ENCODE data around the gene NDUFA11. TPM values are rescaled to one million over a fixed set of nuclear protein-coding genes. Genes with fewer than 3 reads are reported as not detected.
A peak's percentile ranks its signal among the peaks of the same experiment; 100 is the strongest.
"Not testable (repeated sequence)": the region's sequence is repeated elsewhere in the genome, so short reads cannot be mapped to it uniquely, and the experiment has no call there.

The NDUFA11 gene
- polyA plus RNA-seq, 6 donors from 2014 or later: 288 to 317 (median 302) TPM

- H3K27me3 Mint-ChIP-seq: peaks cover 0 to 32% (median 27%) of the 10 kb centered on the region in 3 donors
- no peak for DNase-seq
- H3K27ac Mint-ChIP-seq: no peak overlapping the region
- H3K4me1 Mint-ChIP-seq: no peaks in the 10 kb centered on the region
- H3K4me3 Mint-ChIP-seq: no peak overlapping the region
- H3K36me3 Mint-ChIP-seq: no peaks in the 10 kb centered on the region
- no peaks in the 10 kb centered on the region for H3K9me3 Mint-ChIP-seq
- no peak for ATAC-seq (ENCODE audit: low read depth in 2 of 2)
These were observed 37.8 kb downstream of the NDUFA11 start for GRCh38 chr19:5865772-5866171.

- peaks cover 0 to 36% (median 27%) of the 10 kb centered on the region in 3 donors for H3K27me3 Mint-ChIP-seq
- H3K4me3 Mint-ChIP-seq: no peak overlapping the region
- no peaks in the 10 kb centered on the region for H3K4me1 Mint-ChIP-seq
- no peak for DNase-seq
- no peaks in the 10 kb centered on the region for H3K36me3 Mint-ChIP-seq
- no peaks in the 10 kb centered on the region for H3K9me3 Mint-ChIP-seq
- ATAC-seq (ENCODE audit: low read depth in 2 of 2): no peak
- H3K27ac Mint-ChIP-seq: peak overlapping the region in 3 of 6 donors; percentile 16 to 83 (median 56)
These were observed 38.7 kb downstream of the NDUFA11 start for GRCh38 chr19:5864725-5865486.

- Mint-ChIP-seq H3K36me3 (no peaks in the 10 kb centered on the region), H3K9me3 (no peaks in the 10 kb centered on the region), H3K4me1 (no peaks in the 10 kb centered on the region), H3K4me3 (no peak overlapping the region), H3K27me3 (peaks cover 0 to 38% (median 27%) of the 10 kb centered on the region in 3 donors), H3K27ac (peak overlapping the region in 2 of 6 donors; percentile 56 to 83)
- no peak for DNase-seq
- ATAC-seq (ENCODE audit: low read depth in 2 of 2): no peak
These were observed 39.4 kb downstream of the NDUFA11 start for GRCh38 chr19:5864013-5864720.

- H3K9me3 Mint-ChIP-seq: no peaks in the 10 kb centered on the region
These were observed 40.4 kb downstream of the NDUFA11 start for GRCh38 chr19:5863030-5863665.

GRCh38 chr19:5857203-5858081 lies 46.1 kb downstream of the NDUFA11 start:
- no peak overlapping the region for H3K4me3 Mint-ChIP-seq
- no peaks in the 10 kb centered on the region for H3K36me3 Mint-ChIP-seq
- no peaks in the 10 kb centered on the region for H3K4me1 Mint-ChIP-seq
- DNase-seq (no peak), ATAC-seq (ENCODE audit: low read depth in 2 of 2) (no peak)
- H3K9me3 Mint-ChIP-seq: peaks cover 0 to 2% (median 0%) of the 10 kb centered on the region in 7 donors
- peaks cover 0 to 15% (median 14%) of the 10 kb centered on the region in 3 donors for H3K27me3 Mint-ChIP-seq
- H3K27ac Mint-ChIP-seq: no peak overlapping the region

More at GRCh38 chr19:5863030-5863665, 40.4 kb downstream of the NDUFA11 start:
- no peaks in the 10 kb centered on the region for H3K36me3 Mint-ChIP-seq
- H3K27me3 Mint-ChIP-seq: peaks cover 0 to 38% (median 26%) of the 10 kb centered on the region in 3 donors
- ATAC-seq (ENCODE audit: low read depth in 2 of 2) (no peak), DNase-seq (no peak)
- H3K4me3 Mint-ChIP-seq: peak overlapping the region in 1 of 8 donors; percentile 79
- no peaks in the 10 kb centered on the region for H3K4me1 Mint-ChIP-seq
- H3K27ac Mint-ChIP-seq: no peak overlapping the region

GRCh38 chr19:5855151-5855550 lies 48.4 kb downstream of the NDUFA11 start:
- not testable (repeated sequence) for H3K27ac Mint-ChIP-seq; H3K36me3 Mint-ChIP-seq; DNase-seq; H3K4me1 Mint-ChIP-seq; H3K9me3 Mint-ChIP-seq; ATAC-seq (ENCODE audit: low read depth in 2 of 2); H3K4me3 Mint-ChIP-seq; H3K27me3 Mint-ChIP-seq

- H3K27ac Mint-ChIP-seq: peak overlapping the region in 1 of 6 donors; percentile 7
- not testable (repeated sequence) for H3K9me3 Mint-ChIP-seq; H3K4me1 Mint-ChIP-seq; ATAC-seq (ENCODE audit: low read depth in 2 of 2); DNase-seq; H3K27me3 Mint-ChIP-seq; H3K4me3 Mint-ChIP-seq; H3K36me3 Mint-ChIP-seq
These were observed 49.5 kb downstream of the NDUFA11 start for GRCh38 chr19:5854121-5854520.

DNA sequence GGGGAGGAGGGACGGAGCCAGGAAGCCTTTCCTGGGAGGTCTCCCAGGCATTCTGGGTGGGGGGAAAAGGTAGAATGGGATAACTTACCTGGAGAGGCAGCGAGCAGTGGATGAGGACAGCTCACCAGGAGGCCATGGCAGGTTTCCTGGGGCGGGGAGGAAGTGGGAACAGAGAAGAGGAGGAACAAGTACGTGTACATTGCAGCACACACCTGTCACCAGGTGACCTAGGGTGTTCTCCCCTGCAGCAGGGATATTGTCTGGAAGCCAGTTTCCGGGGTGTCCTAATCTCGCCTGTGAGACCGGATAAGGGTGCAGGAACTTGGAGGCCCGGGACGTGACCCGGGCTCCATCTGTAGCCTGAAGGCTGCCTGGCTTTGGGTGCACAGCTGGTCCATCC lies 52.3 kb downstream of the NDUFA11 start, which contains the start of gene FUT3:
TSS of gene FUT3 (minus strand) at position 148 of the 400 bp plus-strand sequence.
- no peak within 1 kb of the TSS for H3K27ac Mint-ChIP-seq
- H3K36me3 Mint-ChIP-seq: no peaks in the 10 kb centered on the region
- H3K4me1 Mint-ChIP-seq: no peaks in the 10 kb centered on the region
- ATAC-seq (ENCODE audit: low read depth in 2 of 2): no peak
- H3K4me3 Mint-ChIP-seq: peak within 1 kb of the TSS in 2 of 8 donors; percentile 26 to 42
- no peaks in the 10 kb centered on the region for H3K9me3 Mint-ChIP-seq
- peaks cover 0 to 7% (median 0%) of the 10 kb centered on the region in 3 donors for H3K27me3 Mint-ChIP-seq
- DNase-seq: no peak

DNA sequence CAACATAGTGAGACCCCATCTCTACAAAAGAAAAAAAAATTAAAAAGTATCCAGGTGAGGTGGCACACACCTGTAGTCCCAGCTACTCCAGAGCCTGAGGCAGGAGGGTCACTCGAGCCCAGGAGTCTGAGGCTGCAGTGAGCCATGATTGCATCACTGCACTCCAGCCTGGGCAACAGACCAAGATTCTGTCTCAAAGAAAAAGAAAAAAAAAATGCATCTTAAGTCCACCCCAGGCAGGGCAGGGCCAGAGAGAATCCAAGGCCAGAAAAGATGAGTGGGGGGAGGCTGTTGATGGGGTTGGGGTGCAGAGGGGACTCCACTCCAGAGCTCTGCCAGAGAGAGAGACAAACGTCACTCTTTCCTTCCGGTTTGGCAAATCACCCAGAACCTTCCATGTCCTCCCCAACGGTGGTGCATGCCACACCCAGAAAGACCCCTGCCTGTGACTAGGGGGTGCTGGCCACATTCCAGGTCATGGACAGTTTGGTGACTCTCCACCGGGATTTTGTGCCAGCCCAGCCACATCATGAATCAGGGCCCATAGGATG lies 52.8 kb downstream of the NDUFA11 start:
- Mint-ChIP-seq H3K36me3 (no peaks in the 10 kb centered on the region), H3K4me1 (no peaks in the 10 kb centered on the region), H3K27ac (no peak overlapping the region), H3K4me3 (peak overlapping the region in 2 of 8 donors; percentile 26 to 42), H3K27me3 (peaks cover 0 to 7% (median 0%) of the 10 kb centered on the region in 3 donors), H3K9me3 (no peaks in the 10 kb centered on the region)
- DNase-seq: no peak
- no peak for ATAC-seq (ENCODE audit: low read depth in 2 of 2)

DNA sequence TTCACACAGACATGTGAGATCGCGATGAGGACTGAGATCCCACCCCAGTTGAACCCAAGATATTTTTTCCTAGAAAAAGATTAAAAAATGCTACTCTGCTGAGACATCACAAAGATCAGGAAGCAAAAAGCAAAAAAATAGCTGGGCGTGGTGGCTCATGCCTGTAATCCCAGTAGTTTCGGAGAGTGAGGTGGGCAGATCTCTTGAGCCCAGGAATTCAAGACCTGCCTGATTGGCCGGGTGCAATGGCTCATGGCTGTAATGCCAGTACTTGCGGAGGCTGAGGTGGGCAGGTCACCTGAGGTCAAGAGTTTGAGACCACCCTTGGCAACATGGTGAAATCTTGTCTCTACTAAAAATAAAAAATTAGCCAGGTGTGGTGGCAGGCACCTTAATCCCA lies 53.4 kb downstream of the NDUFA11 start:
- Mint-ChIP-seq H3K9me3 (no peaks in the 10 kb centered on the region), H3K27ac (no peak overlapping the region), H3K4me3 (no peak overlapping the region), H3K36me3 (no peaks in the 10 kb centered on the region), H3K4me1 (no peaks in the 10 kb centered on the region), H3K27me3 (peaks cover 0 to 7% (median 0%) of the 10 kb centered on the region in 3 donors)
- DNase-seq (no peak), ATAC-seq (ENCODE audit: low read depth in 2 of 2) (no peak)

GRCh38 chr19:5848621-5849020 lies 55.0 kb downstream of the NDUFA11 start:
- not testable (repeated sequence) for DNase-seq; H3K9me3 Mint-ChIP-seq; H3K27ac Mint-ChIP-seq; H3K36me3 Mint-ChIP-seq; ATAC-seq (ENCODE audit: low read depth in 2 of 2); H3K4me3 Mint-ChIP-seq; H3K4me1 Mint-ChIP-seq; H3K27me3 Mint-ChIP-seq

- ATAC-seq (ENCODE audit: low read depth in 2 of 2); H3K9me3 Mint-ChIP-seq; H3K27ac Mint-ChIP-seq; H3K36me3 Mint-ChIP-seq; H3K27me3 Mint-ChIP-seq; H3K4me3 Mint-ChIP-seq; DNase-seq; H3K4me1 Mint-ChIP-seq: not testable (repeated sequence)
These were observed 55.7 kb downstream of the NDUFA11 start for GRCh38 chr19:5847846-5848245.

Data from naive B cell (primary cell).